ENCODE measurements around the gene TLE3.

The TLE3 gene

GRCh38 chr15:70095408-70096214, 2.1 kb downstream of the TLE3 start:
- TF ChIP-seq CTCF (IDR thresholded peaks at IDR 0.05; ENCODE audit: low read depth, low read length), result no peak
- Histone ChIP-seq H3K36me3 (peaks cover 33% of the 10 kb centered on the region), H3K9me3 (no peaks in the 10 kb centered on the region), H3K4me1 (peaks cover 34% of the 10 kb centered on the region), H3K4me3 (ENCODE audit: low read depth, low read length) (peak overlapping the region; percentile 89), H3K27me3 (peaks cover 2% of the 10 kb centered on the region; the same call in 1 of the 2 replicates)
- DNase-seq, result peak; percentile 44

GRCh38 chr15:70094690-70095311, 2.9 kb downstream of the TLE3 start:
- H3K4me1 ChIP-seq, result peaks cover 34% of the 10 kb centered on the region
- no peaks in the 10 kb centered on the region for H3K9me3 ChIP-seq
- H3K4me3 ChIP-seq (ENCODE audit: low read depth, low read length), result peak overlapping the region; percentile 89
- DNase-seq, result no peak
- peaks cover 40% of the 10 kb centered on the region for H3K36me3 ChIP-seq
- TF ChIP-seq CTCF (IDR thresholded peaks at IDR 0.05; ENCODE audit: low read depth, low read length), result no peak
- H3K27me3 ChIP-seq, result no peaks in the 10 kb centered on the region

GRCh38 chr15:70093481-70094319, 4.0 kb downstream of the TLE3 start:
- DNase-seq, result no peak
- Histone ChIP-seq H3K27me3 (no peaks in the 10 kb centered on the region), H3K4me1 (peaks cover 41% of the 10 kb centered on the region), H3K36me3 (peaks cover 49% of the 10 kb centered on the region), H3K9me3 (no peaks in the 10 kb centered on the region), H3K4me3 (ENCODE audit: low read depth, low read length) (no peak overlapping the region)
- TF ChIP-seq CTCF (IDR thresholded peaks at IDR 0.05; ENCODE audit: low read depth, low read length), result no peak

- Histone ChIP-seq H3K9me3 (no peaks in the 10 kb centered on the region), H3K27me3 (no peaks in the 10 kb centered on the region), H3K4me1 (peaks cover 36% of the 10 kb centered on the region), H3K4me3 (ENCODE audit: low read depth, low read length) (no peak overlapping the region; the same call in 1 of the 2 replicates), H3K36me3 (peaks cover 50% of the 10 kb centered on the region)
- DNase-seq, result no peak
- TF ChIP-seq CTCF (IDR thresholded peaks at IDR 0.05; ENCODE audit: low read depth, low read length), result no peak
These were observed 4.6 kb downstream of the TLE3 start for GRCh38 chr15:70093070-70093469.

- Histone ChIP-seq H3K4me3 (ENCODE audit: low read depth, low read length) (peak overlapping the region; percentile 38), H3K9me3 (no peaks in the 10 kb centered on the region), H3K36me3 (peaks cover 55% of the 10 kb centered on the region), H3K27me3 (no peaks in the 10 kb centered on the region), H3K4me1 (peaks cover 35% of the 10 kb centered on the region)
- DNase-seq, result no peak
- TF ChIP-seq CTCF (IDR thresholded peaks at IDR 0.05; ENCODE audit: low read depth, low read length), result no peak
These were observed 5.2 kb downstream of the TLE3 start for GRCh38 chr15:70092464-70093027.
